Dermis microvascular lymphatic vessel endothelial cell (primary cell): Measurements from ENCODE around the gene RPL31. TPM values are rescaled to one million over a fixed set of nuclear protein-coding genes. Genes with fewer than 3 reads are reported as not detected.
"Not testable (repeated sequence)": the region's sequence is repeated elsewhere in the genome, so short reads cannot be mapped to it uniquely, and the experiment has no call there.

Experiments used
- DNase-seq, 2 donors: peaks; one replicate each; pipeline versions ENCODE4 v3.0.0 to v3.0.0-alpha.2; 2010; ENCODE audit warnings: low read depth in 2 of 2
- total RNA-seq: library from RNA; depleted of rRNA; stranded (reverse); fragments of >200 nt; gene quantifications from 2 replicates; pipeline ENCODE4 v1.2.1, GENCODE V29; 2014

Gene RPL31
- total RNA-seq, 1 donor from 2014 or later = 902 TPM

DNA sequence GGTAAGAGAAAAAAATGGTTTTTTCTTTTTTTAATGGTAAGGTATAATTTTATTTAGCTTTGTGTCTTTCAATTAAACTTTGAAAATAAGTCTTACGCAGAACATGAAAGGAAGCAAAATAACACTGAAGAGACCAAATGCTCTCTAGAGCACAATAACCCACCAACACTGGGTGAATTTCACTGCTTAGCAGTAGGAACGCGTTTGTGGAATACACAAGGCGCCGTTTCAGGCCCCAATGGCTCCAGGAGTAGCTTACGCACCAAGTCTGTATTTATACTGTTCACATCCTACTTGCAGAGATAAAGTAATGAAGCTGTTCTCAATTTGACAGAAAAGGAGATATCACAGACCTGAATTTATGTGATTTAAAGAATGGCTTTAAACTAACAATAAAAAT, 23.5 kb downstream of the RPL31 start:
- DNase-seq = no peak

DNA sequence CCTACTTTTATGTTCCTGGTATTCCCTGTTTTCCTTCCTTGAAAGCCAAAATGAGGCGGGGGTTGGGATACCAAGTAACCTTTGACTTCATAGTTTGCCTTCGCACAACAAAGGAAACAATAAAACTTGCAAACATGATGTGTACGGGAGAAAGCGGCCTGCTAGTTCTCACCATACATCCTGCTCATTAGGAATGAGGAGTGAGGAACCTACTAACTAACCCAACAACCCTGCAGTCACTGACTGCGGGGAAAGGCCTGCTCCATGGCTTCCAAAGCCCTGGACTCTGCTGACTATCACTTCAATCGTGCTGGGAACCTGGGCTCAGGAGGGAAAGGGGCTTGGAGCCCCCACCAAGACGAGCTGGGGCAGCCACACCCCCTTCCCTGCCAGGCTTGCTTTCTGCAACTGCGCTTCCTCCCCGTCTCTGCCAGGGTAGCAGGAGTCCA, 24.2 kb downstream of the RPL31 start:
- DNase-seq = no peak

- no peak for DNase-seq
Measured at GRCh38 chr2:101026923-101027469, 24.9 kb downstream of the RPL31 start.

DNA sequence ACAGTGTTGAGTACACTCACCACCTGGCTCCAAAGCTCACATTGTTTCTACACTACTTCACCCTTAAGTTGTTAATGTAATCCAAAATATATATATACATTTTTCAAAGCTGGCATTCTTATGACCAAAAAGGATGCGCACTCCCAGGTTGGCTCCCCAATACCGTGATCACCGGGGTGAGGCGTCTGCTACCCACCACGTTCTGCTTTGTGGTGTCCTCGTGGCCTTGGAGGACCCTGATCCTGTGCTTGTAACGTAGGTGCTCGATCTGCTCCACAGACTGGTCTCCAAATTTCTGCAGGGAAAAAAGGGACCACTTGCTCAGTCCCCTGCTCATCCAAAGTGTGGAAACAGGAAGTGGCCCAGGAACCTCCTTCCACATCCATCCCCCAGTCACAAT, 25.8 kb downstream of the RPL31 start:
- no peak for DNase-seq

DNA sequence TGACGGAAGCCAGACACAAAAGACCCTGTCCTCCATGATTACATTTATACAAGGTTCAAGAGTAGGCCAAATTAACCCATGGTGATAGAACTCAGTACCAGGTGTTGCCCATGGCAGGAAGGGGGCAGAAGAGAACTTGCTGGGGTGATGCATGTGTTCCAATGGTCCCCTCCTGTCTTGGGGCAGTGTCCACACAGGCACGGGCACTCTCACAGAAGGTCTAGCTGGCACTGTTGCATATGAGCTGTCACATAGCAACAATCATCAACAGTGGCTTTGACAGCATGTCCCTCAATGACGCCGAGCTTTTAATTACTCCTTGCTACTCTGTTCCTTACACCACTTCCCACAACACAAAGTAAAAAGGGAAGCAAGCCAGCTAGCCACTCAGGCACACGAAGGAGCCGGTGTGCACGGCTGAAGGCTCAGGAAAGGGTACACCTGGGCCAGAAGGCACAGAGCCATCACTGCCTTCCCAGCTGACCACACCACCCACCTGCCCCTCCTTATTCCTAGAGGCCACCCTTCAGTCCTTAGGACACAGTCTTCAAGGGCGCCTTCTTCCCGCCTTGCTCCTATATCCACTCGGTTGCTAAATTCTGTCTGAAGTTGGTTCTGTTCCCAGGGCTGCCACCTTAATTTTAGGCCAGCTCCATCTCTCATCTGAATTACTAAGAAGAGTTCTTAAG, 28.9 kb downstream of the RPL31 start:
- no peak for DNase-seq

- DNase-seq = no peak
Measured at GRCh38 chr2:101032084-101032776, 30.1 kb downstream of the RPL31 start.

- DNase-seq = peak; percentile 17 to 43
Measured at GRCh38 chr2:101036562-101036961, 34.5 kb downstream of the RPL31 start.

GRCh38 chr2:101037161-101037755, 35.2 kb downstream of the RPL31 start:
- DNase-seq = no peak

DNA sequence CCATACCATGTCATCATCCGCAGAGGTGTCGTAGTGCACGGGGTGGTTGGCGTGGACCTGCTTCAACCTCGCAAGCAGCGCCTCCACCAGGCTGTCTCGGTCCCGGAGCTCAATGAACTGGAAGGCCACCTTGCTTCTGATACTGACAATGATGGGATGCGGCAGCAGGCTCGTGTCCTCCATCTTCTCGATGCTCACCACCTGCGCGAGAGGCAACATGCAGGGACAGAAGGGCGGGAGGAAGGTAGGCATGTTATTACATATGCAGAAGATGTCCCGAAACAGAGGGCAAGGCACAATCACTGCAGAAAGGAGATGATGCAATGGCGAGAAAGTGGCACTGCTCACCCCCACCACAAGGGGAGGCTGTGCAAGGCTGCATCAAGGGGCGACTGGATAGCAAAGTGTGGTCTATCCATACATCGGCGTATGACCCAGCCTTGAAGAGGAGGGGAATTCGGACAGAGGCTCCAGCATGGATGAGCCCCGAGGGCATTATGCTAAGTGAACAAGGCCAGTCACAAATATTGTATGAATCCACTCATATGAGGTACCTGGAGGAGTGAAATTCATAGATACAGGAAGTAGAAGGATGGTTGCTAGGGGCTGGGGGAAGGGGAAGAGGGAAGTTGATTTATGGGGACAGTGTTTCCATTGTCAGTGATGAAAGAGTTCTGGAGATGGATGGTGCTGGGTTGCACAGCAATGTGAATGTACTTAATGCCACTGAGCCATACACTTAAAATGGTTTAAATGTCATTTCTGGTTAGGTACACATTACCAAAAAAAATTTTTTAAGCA, 36.6 kb downstream of the RPL31 start:
- peak in 1 of 2 donors; percentile 54 for DNase-seq

DNA sequence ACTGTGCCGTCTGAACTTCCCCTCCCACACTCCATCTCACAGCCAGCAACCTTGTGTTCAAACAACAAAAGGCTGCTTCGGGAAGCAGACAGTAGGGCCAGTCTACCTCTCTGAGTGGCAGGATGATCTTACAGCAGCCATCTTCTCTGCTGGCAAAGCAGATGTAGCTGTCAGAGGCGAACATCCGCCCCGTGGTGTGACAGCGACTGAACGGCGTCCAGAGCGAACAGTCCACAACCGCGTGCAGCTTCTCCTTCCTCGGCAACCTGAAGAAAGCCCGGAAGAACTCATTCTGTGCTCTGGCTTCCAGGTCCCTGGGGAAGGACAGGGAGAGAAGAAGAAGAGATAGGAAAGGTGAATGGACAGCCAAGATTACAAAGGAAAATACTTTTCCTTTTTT, 38.0 kb downstream of the RPL31 start:
- no peak for DNase-seq

GRCh38 chr2:101040761-101041160, 38.7 kb downstream of the RPL31 start:
- DNase-seq = no peak

GRCh38 chr2:101041413-101041812, 39.3 kb downstream of the RPL31 start:
- no peak for DNase-seq

DNA sequence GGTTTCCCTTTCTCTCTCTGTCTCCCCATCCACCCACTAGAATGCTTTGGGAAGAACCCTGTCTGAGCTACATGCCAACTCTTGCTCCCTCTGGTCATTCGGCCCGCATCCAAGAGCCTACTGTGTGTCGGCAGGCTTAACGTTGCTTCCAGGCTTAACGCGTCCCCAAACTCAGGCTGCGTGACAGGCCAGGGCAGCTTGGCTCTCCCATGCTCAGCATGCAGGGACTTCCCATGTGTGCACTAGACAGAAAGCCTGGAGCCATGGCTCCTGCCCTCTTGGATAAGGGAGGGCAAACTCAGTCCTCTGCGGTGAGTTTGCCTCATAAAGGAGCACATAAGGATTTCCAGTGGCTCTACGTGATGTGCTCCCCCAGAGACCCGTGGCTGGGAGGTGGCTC, 43.2 kb downstream of the RPL31 start:
- no peak for DNase-seq

DNA sequence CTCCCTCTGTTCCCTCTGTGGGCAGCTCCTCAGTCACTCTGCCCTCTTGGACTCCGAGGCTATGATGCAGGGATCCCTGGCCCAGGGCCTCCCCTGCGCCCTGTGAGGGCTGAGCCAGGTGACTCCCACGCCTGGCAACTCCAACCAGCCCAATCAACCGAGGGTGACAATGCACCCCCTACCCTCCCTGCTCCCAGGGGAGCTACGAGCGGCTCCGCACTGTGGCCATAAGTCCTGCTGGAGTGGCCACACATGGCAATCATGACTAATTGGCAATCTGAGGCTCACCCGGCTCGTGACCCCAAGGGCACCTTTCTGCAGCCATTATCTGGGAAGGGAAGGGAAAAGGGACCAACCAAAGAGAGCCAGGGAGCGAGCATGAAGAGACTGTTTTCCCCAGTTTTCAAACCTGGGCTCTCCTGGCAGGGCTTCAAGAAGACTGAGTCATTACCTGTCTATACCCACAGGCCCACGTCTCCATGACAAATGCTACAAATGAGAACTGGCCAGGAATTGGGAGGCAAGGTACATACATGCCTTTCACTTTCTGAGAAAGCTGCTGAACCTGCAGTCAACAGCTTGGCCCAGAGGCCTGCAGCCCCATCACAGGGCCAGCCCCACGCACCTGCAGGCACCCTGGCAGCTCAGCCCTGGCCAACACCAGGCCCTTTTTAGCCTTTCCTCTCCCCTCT, 45.1 kb downstream of the RPL31 start:
- DNase-seq = peak; percentile 66 to 93

- no peak for DNase-seq
Measured at GRCh38 chr2:101047774-101048173, 45.7 kb downstream of the RPL31 start.

GRCh38 chr2:101048756-101049155, 46.7 kb downstream of the RPL31 start:
- DNase-seq = no peak

DNA sequence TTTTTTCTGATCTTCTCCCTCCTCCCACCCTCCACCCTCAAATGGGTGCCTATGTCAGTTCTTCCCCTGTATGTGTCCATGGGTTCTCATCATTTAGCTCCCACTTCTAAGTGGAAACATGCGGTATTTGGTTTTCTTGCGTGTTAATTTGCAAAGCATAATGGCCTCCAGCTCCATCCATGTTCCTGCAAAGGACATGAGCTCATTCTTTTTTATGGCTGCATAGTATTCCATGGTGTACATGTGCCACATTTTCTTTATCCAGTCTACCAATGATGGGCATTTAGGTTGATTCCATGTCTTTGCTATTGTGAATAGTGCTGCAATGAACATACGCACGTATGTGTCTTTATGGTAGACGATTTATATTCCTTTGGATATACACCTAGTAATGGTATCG, 48.8 kb downstream of the RPL31 start:
- not testable (repeated sequence) for DNase-seq

DNA sequence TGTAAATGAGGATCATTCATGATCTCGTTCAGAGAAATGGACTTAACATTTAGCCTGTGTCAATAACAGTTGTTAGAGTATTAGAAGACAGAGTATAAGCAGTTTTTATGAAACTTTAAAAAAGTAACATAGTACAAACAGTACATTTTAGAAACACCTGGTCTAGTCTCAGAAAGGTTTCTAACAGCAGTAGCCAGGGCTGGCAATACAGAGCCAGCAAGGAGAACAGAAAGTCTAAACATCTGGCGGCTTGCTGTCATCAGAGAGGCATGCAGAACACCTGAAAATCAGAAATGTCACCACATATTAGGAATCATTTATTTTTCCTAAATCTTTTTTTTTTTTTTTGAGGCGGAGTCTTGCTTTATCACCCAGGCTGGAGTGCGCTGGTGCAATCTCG, 50.1 kb downstream of the RPL31 start:
- no peak for DNase-seq

DNA sequence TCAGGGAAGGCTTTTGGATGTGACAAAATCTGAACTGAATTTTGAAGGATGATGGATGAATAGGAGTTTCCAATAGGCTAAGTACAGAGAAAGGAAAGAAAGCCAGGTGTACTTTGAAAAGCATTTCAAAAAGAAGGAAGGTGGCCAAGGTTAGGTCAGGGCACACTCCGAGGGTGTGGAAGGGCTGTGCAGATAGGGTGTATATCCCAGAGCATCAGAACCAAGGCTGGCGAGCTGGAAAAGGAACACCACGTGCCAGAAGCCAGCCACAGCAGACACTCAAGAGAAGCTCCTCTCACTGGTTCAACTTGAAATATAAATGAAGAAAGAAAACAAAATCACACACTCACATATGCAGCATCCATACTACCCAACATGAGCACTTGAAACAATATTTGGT, 51.0 kb downstream of the RPL31 start:
- no peak for DNase-seq
